GOT3 (cell line): Measurements from ENCODE around the gene TET2.

Source experiments
- DNase-seq: peaks from one replicate; lab custom pipeline; 2025; ENCODE audit warnings: mixed read lengths; lab: John Stamatoyannopoulos, UW

Gene TET2

GRCh38 chr4:105234582-105234981, 87.9 kb downstream of the TET2 start:
- no peak for DNase-seq

- DNase-seq: no peak
Measured at GRCh38 chr4:105236202-105236915, 89.7 kb downstream of the TET2 start.

- DNase-seq: no peak
Measured at GRCh38 chr4:105236916-105237311, 90.2 kb downstream of the TET2 start.

GRCh38 chr4:105240037-105240436, 93.4 kb downstream of the TET2 start:
- no peak for DNase-seq

- no peak for DNase-seq
Measured at GRCh38 chr4:105241451-105241850, 94.8 kb downstream of the TET2 start.

GRCh38 chr4:105243446-105243845, 96.8 kb downstream of the TET2 start:
- no peak for DNase-seq

- no peak for DNase-seq
Measured at GRCh38 chr4:105246712-105247111, 100.0 kb downstream of the TET2 start.

GRCh38 chr4:105248613-105249012, 101.9 kb downstream of the TET2 start:
- DNase-seq: no peak

GRCh38 chr4:105257817-105258495, 111.3 kb downstream of the TET2 start:
- DNase-seq: no peak

- DNase-seq: no peak
Measured at GRCh38 chr4:105265689-105266088, 119.0 kb downstream of the TET2 start.

- no peak for DNase-seq
Measured at GRCh38 chr4:105267280-105267679, 120.6 kb downstream of the TET2 start.

GRCh38 chr4:105272002-105272401, 125.3 kb downstream of the TET2 start:
- DNase-seq: no peak

GRCh38 chr4:105273230-105273629, 126.6 kb downstream of the TET2 start:
- DNase-seq: no peak

GRCh38 chr4:105274090-105274489, 127.4 kb downstream of the TET2 start:
- DNase-seq: no peak

GRCh38 chr4:105274504-105274903, 127.8 kb downstream of the TET2 start:
- DNase-seq: no peak

GRCh38 chr4:105276361-105277104, 129.9 kb downstream of the TET2 start:
- no peak for DNase-seq

- no peak for DNase-seq
Measured at GRCh38 chr4:105277702-105278101, 131.0 kb downstream of the TET2 start.

GRCh38 chr4:105279314-105279713, 132.6 kb downstream of the TET2 start:
- DNase-seq: no peak

- no peak for DNase-seq
Measured at GRCh38 chr4:105280338-105281123, 133.9 kb downstream of the TET2 start.

- DNase-seq: no peak
Measured at GRCh38 chr4:105281124-105281415, 134.4 kb downstream of the TET2 start.

- no peak for DNase-seq
Measured at GRCh38 chr4:105282489-105282888, 135.8 kb downstream of the TET2 start.

GRCh38 chr4:105283501-105283900, 136.8 kb downstream of the TET2 start:
- DNase-seq: no peak
